ENCODE data around the gene KRT20.
A peak's percentile ranks its signal among the peaks of the same experiment; 100 is the strongest.

DNA sequence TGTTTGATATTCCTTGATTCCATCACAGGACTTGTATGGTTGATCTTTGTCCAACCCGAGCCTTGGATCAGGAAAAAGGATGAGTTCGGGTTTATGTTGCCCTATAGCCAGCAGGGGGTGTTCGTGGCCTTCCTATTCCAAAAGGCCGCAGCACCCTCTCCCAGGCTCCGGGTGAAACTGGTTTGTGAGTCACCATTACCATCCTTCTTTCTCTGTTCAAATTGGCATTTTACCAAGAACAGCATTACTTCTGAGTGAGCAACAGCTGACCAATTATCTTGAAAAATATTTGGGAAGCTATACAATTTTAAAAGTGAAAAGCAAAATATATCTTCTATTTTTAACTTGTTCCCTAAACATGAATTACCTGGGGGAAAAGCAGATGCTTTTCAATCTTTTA, 24.3 kb upstream of the KRT20 start:
- TF ChIP-seq, protein P1, sequence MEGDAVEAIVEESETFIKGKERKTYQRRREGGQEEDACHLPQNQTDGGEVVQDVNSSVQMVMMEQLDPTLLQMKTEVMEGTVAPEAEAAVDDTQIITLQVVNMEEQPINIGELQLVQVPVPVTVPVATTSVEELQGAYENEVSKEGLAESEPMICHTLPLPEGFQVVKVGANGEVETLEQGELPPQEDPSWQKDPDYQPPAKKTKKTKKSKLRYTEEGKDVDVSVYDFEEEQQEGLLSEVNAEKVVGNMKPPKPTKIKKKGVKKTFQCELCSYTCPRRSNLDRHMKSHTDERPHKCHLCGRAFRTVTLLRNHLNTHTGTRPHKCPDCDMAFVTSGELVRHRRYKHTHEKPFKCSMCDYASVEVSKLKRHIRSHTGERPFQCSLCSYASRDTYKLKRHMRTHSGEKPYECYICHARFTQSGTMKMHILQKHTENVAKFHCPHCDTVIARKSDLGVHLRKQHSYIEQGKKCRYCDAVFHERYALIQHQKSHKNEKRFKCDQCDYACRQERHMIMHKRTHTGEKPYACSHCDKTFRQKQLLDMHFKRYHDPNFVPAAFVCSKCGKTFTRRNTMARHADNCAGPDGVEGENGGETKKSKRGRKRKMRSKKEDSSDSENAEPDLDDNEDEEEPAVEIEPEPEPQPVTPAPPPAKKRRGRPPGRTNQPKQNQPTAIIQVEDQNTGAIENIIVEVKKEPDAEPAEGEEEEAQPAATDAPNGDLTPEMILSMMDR (IDR thresholded peaks at IDR 0.05), result peak; percentile 49 to 91 (median 86)
- no peak for TF ChIP-seq POLR2A (IDR thresholded peaks at IDR 0.05)
